GM18868 (cell line): Measurements from ENCODE around the gene BCAS1.

Experiments used
- ATAC-seq: cut with Tn5 transposase; IDR thresholded peaks from one replicate; pipeline ENCODE4 v1.9.1; 2021; ENCODE audit warnings: mild to moderate bottlenecking, moderate library complexity; ENCODE audit not compliant: unreplicated experiment

Gene BCAS1

DNA sequence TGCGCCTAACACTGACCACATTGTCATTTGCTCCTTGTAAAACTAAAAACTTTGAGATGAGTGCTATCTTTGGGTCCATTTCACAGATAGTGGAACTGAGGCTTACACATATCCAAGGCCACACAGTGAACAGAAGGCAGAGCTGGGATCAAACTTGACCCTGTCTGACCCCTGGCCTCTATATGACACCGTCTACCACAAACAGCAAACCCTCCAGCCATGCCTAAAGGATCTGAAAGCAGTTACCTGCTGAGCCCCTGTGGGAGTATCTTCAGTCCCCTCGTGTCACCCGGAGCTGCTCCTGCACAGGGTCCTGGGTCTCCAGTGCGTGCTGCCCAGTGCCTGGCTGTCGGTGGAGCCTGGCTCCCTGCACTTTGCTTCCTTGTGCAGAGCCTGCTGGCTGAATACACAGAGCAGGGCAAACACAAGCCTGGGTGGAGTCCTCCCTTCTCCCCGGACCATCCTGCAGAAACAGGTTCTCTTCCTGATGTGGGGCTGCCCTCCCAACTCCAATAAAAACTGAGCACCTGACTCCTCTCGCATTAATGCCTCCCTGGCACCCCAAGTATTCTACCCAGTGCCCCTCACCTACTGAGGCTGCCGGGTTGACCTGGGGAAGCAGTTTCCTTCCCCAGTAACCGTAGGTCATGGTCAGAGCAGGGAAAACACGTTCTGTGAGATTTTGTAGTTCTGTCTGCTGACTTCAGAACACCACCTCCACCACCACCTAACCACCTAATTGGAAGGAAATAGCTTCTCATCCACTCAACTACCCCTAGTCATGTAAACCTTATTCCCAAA is at the start of gene BCAS1:
TSS of gene BCAS1 (minus strand) at position 408 of the 801 bp plus-strand sequence. CDS start 11,876 bp downstream, outside the sequence.
- no peak for ATAC-seq

DNA sequence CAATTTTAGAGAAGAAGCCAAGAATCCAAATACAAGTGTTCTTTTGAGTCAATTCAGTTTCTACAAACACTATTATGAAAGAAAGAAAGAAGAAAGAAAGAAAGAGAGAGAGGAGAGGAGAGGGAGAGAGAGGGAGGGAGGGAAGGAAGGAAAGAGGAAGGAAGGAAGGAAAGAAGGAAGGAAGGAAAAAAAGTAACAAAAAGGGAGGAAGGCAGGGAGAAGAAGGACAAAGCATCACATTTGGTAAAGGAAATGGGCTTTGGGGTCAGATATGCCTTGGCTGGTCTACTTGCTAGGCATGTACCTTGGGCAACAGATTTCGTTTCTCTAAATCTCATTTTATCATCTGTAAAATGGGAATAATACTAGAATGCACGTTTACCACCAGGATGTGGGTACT is 49.4 kb upstream of the BCAS1 start:
- no peak for ATAC-seq

DNA sequence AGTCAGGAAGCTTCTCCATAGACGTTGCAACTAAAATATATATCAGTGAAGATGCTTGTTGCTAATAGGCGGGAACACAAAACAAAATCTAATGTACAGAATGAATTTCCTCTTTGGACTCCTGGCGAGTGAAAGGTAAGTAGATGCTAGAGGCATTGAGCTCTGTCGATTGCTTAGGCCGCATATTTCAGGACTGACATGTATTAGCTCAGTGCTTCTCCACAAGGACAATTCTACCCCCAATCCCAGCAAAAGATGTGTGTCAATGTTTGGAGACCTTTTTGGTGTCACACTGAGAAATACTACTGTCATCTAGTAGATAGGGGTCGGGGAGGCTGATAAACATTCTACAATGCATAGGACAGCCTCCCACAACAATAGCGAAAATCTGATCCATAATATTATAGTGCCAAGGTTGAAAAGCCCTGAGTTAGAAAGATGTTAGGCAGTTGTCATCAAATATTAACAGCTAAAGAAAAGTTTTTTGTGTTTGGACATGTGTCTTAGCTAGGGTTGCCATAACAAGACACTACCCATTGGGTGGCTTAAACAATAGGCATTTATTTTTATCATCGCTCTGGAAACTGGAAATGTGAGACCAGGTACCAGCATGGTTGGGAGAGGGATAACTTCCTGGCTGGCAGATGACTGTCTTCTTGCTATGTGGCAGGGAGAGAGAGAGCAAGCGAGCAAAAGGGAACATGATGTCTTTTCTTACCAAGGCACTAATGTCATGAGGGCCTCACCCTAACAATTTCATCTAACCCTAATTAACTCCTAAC is 48.0 kb upstream of the BCAS1 start:
- ATAC-seq: no peak

GRCh38 chr20:54116550-54117235 is 46.3 kb upstream of the BCAS1 start:
- ATAC-seq: no peak

DNA sequence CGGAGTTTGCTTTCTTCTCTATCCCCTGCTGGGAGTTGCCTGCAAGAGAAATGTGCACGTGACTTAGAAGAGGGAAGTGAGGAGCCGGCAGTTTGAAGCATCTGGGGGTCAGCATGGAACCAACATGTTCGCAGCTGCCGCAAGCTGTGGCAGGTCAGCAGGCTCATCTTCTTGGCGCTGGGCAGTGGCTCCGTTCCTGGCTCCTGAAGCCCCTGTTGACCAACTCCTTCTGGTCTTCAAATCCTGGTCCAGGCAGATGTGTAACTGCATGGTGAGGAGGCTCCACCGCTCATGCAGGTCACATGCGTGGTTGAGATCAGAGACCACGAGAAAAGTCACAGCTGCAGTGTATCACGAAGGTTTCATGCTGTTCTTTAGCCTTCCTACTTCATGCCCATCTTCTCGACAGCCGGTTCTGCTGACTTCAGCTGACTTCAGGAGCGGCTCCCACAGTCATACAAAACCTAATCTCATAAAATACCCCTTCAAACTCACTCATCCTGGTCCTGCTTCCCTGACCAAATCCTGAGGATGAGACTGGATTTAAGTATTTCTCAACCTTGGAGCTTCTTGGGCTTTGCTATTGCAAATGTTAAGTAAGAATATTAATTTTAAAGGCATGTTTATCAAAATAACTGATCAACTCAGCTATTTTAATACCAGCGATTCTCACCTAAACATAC is 44.9 kb upstream of the BCAS1 start:
- no peak for ATAC-seq

DNA sequence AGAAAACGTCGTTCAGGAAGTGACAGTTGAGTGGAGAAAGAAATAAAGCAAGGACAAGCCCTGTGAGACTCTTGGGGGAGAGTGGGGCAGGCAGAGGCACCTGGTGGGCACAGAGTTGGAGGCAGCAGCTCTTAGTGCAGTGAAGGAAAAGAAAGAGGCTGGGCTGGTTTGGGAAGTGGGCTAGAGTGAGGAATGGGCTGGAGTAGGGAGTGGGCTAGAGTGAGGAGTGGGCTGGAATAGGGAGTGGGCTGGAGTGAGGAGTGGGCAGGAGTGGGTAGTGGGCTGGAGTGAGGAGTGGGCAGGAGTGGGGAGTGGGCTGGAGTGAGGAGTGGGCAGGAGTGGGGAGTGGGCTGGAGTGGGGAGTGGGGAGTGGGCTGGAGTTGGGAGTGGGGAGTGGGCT is 43.7 kb upstream of the BCAS1 start:
- ATAC-seq: no peak

GRCh38 chr20:54113566-54113965 is 43.2 kb upstream of the BCAS1 start:
- no peak for ATAC-seq

GRCh38 chr20:54112221-54112884 is 42.0 kb upstream of the BCAS1 start:
- no peak for ATAC-seq

DNA sequence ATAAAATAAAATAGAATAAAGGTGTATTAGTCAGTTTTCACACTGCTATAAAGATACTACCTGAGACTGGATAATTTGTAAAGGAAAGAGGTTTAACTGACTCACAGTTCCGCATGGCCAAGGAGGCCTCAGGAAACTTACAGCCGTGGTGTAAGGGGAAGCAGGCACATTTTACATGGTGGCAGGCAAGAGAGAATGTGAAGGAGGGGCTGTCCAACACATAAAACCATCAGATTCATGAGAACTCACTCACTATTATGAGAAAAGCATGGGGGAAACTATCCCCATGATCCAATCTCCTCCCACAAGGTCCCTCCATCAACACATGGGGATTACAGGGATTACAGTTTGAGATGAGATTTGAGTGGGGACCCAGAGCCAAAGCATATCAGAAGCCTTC is 41.1 kb upstream of the BCAS1 start:
- ATAC-seq: no peak

GRCh38 chr20:54110457-54110856 is 40.1 kb upstream of the BCAS1 start:
- no peak for ATAC-seq

DNA sequence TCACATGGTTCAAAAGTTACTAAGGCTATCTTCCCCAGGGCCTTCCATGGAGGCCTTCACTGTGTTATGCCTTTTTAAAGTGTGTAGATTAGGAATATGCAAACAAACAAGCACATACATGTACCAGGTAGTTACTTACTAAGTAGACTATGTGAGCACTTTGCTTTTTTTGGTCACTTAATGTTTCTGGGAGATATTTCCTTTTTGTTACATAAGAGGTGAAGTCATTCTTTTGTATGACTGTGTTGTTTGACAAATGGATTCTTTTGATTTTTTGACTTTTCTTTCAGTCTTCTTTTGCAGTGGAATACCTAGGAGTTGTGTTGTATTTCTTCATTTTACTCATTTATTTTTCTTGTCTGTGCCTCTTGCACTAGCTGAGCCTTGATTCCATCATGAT is 39.6 kb upstream of the BCAS1 start:
- no peak for ATAC-seq

DNA sequence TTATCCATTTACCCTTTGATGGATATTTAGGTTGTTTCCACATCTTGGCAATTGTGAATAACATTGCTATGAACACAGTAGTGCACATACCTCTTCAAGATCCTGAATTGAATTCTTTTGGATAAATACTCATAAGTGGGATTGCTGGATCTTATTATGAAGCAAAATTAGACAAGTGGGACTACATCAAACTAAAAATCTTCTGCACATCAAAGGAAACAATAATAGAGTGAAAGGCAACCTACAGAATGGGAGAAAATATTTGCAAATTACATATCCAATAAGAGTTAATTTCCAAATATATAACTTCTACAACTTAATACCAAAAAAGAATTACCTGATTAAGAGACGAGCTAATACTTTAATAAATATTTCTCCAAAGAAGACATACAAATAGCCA is 38.4 kb upstream of the BCAS1 start:
- no peak for ATAC-seq

DNA sequence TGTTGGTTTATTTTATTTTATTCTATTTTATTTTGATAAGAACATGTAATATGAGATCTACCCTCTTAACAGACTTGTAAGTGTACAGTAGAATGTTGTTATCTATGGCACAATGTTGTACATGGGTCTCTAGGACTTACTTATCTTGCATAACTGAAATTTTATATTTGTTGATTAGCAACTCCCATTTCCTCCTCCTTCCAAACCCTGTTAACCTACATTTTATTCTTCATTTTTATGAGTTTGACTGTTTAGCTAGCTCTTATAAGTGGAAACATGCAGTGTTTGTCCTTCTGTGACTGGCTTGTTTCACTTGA is 37.9 kb upstream of the BCAS1 start:
- ATAC-seq: no peak

- no peak for ATAC-seq
These were observed 37.4 kb upstream of the BCAS1 start for GRCh38 chr20:54107600-54108325.

- ATAC-seq: no peak
These were observed 36.8 kb upstream of the BCAS1 start for GRCh38 chr20:54107181-54107580.

DNA sequence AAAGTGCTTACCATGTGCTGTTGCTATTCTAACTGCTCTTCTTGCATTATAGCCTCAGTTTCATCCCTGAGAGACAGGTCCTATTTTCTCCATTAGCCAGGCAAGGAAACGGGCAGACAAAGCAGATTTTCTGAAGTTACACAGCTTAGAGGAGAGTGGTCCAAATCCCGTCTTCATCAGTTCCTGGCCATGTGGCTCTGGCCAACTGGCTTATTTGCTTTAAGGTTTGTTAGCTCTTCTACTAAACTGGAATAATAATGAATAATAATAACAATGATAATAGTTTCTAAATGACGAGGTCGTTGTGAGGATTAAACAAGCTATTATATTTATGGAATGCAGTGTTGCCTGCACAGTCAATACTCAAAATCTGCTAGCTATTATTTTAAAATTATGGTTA is 35.8 kb upstream of the BCAS1 start:
- no peak for ATAC-seq

DNA sequence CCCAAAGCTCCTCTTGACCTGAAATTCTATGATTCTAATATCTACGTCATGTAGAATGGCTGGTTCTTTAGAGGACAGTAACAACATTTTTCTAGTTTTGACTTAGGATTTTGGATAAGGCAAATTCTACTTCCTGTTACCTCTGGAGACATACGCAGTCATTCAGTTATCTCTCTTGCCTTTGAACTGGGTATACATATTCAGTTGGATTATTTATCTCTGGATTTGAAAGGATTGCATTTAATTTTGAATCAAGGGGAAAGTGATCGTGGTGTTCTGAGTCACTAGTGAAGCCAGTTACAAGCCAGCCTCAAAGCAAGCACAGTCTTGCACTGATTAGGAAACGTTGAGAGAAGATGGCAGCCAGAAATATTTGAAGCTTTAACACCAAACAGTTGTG is 35.3 kb upstream of the BCAS1 start:
- ATAC-seq: no peak

DNA sequence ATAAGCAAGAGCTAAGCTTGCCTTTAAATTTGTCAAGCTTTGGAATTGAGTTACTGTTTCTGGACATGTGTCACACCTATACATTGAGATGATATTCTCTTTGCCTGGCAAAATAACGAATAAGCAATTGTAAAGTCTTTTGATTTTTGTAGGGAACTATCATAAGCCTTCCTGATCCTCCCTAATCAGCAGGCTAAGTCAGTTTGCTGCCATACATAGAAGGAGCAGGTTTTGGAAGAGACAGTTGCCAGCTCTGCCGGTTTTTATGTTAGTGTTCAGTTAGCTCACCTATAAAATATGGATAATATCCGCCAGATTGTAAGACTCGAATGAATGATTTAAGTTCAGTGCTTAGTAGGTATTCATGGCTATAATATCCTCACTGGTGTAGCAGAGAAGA is 34.4 kb upstream of the BCAS1 start:
- ATAC-seq: no peak

DNA sequence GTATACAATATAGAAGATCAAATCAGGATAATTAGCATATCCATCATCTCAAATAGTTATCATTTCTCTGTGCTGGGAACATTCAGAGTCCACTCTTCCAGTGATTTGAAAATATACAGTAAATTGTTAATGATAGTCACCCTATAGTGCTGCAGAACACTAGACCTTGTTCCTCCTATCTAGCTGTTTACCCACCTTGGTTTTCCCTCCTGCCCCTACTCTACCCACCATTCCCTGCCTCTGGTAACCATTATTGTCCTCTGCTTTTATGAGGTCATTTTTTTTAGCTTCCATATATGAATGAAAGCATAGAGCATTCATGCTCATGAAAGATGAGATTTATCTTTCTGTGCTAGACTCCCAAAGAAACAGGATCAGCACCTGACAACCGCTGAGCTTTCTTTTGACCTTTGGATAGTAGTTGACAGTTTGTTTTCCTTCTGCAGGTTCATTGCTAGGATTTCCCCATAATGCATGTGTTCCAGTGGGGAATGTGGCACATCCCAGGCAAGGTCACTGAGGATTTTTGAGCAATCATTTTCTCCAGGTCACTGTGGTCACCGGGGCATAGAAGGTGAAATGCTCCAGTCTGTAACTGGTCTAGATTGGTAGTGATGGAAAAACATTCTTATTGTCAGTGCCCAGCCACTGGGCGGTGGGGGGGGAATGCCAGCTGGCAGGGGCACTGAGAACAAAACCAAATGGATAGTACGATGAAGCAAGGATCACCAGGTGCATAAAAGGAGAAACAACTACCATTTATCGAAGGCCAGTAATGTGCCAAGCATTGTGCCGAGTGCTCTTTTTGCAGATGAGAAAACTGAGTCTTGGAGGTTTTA is 33.6 kb upstream of the BCAS1 start:
- ATAC-seq: no peak
